Ishikawa (cell line): Measurements from ENCODE around the gene TLN1.

Source experiments
- CEBPB ChIP-seq: IDR thresholded peaks from 2 replicates; pipeline ENCODE4 v1.6.1; 2012
- EGR1 ChIP-seq: IDR thresholded peaks from 2 replicates; pipeline ENCODE4 v1.6.1; 2012
- MAX ChIP-seq: IDR thresholded peaks from 2 replicates; pipeline ENCODE4 v1.6.1; 2012
- RAD21 ChIP-seq: IDR thresholded peaks from 2 replicates; pipeline ENCODE4 v1.6.1; 2012; ENCODE audit warnings: low read depth
- REST ChIP-seq: IDR thresholded peaks from 2 replicates; pipeline ENCODE4 v1.6.1; 2012; ENCODE audit warnings: low read depth, mild to moderate bottlenecking
- TAF1 ChIP-seq: IDR thresholded peaks from 2 replicates; pipeline ENCODE4 v1.6.1; 2012; ENCODE audit warnings: low read depth, mild to moderate bottlenecking
- TCF12 ChIP-seq: IDR thresholded peaks from 2 replicates; pipeline ENCODE4 v1.6.1; 2012; ENCODE audit warnings: low read depth

- no peak for TF ChIP-seq EGR1
- TF ChIP-seq REST, result no peak
- no peak for TF ChIP-seq CEBPB
- no peak for TF ChIP-seq MAX
- TF ChIP-seq RAD21, result no peak
- TF ChIP-seq TAF1, result no peak
- no peak for TF ChIP-seq TCF12
Measured at GRCh38 chr9:35718721-35719511, 13.1 kb downstream of the TLN1 start.
